ENCODE data around the gene TMEM209. TPM values are rescaled to one million over a fixed set of nuclear protein-coding genes. Genes with fewer than 3 reads are reported as not detected.
"Not testable (repeated sequence)": the region's sequence is repeated elsewhere in the genome, so short reads cannot be mapped to it uniquely, and the experiment has no call there.

TMEM209 gene
- total RNA-seq, 2 donors from 2014 or later = 7.3 to 8.8 TPM

GRCh38 chr7:130150587-130150986 is 54.6 kb downstream of the TMEM209 start:
- no peak overlapping the region for H3K27ac ChIP-seq
- TF ChIP-seq, protein P1, sequence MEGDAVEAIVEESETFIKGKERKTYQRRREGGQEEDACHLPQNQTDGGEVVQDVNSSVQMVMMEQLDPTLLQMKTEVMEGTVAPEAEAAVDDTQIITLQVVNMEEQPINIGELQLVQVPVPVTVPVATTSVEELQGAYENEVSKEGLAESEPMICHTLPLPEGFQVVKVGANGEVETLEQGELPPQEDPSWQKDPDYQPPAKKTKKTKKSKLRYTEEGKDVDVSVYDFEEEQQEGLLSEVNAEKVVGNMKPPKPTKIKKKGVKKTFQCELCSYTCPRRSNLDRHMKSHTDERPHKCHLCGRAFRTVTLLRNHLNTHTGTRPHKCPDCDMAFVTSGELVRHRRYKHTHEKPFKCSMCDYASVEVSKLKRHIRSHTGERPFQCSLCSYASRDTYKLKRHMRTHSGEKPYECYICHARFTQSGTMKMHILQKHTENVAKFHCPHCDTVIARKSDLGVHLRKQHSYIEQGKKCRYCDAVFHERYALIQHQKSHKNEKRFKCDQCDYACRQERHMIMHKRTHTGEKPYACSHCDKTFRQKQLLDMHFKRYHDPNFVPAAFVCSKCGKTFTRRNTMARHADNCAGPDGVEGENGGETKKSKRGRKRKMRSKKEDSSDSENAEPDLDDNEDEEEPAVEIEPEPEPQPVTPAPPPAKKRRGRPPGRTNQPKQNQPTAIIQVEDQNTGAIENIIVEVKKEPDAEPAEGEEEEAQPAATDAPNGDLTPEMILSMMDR (IDR thresholded peaks at IDR 0.05) = no peak
- no peaks in the 10 kb centered on the region for H3K9me3 ChIP-seq
- no peaks in the 10 kb centered on the region for H3K27me3 ChIP-seq
- DNase-seq (ENCODE audit: low spot score) = no peak
- no peak overlapping the region for H3K4me3 ChIP-seq
- H3K36me3 ChIP-seq = no peaks in the 10 kb centered on the region
- H3K4me1 ChIP-seq = no peaks in the 10 kb centered on the region

GRCh38 chr7:130149281-130150139 is 55.7 kb downstream of the TMEM209 start:
- Histone ChIP-seq H3K27me3 (no peaks in the 10 kb centered on the region), H3K4me3 (no peak overlapping the region), H3K36me3 (no peaks in the 10 kb centered on the region), H3K27ac (no peak overlapping the region), H3K4me1 (no peaks in the 10 kb centered on the region), H3K9me3 (no peaks in the 10 kb centered on the region)
- TF ChIP-seq, protein P1 (IDR thresholded peaks at IDR 0.05) = no peak
- no peak for DNase-seq (ENCODE audit: low spot score)

DNA sequence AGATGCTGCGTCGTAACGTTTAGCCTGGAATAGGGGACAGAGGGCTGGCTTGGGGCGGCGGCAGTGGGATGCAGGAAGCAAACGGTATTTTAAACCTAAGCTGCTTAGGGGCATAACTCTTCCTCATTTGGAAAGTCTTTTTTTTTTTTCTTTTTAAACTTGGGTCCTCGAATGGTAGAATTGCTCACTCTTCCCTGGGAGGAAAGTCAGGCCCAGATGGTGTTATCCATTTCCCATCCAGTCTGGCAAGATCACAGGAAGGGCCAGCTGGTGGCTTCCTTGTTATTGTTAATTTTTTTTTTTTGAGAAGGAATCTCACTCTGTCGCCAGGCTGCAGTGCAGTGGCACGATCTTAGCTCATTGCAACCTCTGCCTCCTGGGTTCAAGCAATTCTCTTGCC is 56.6 kb downstream of the TMEM209 start:
- Histone ChIP-seq H3K4me3 (no peak overlapping the region), H3K27me3 (no peaks in the 10 kb centered on the region), H3K27ac (no peak overlapping the region), H3K36me3 (no peaks in the 10 kb centered on the region), H3K9me3 (no peaks in the 10 kb centered on the region), H3K4me1 (no peaks in the 10 kb centered on the region)
- TF ChIP-seq, protein P1 (IDR thresholded peaks at IDR 0.05) = no peak
- no peak for DNase-seq (ENCODE audit: low spot score)

DNA sequence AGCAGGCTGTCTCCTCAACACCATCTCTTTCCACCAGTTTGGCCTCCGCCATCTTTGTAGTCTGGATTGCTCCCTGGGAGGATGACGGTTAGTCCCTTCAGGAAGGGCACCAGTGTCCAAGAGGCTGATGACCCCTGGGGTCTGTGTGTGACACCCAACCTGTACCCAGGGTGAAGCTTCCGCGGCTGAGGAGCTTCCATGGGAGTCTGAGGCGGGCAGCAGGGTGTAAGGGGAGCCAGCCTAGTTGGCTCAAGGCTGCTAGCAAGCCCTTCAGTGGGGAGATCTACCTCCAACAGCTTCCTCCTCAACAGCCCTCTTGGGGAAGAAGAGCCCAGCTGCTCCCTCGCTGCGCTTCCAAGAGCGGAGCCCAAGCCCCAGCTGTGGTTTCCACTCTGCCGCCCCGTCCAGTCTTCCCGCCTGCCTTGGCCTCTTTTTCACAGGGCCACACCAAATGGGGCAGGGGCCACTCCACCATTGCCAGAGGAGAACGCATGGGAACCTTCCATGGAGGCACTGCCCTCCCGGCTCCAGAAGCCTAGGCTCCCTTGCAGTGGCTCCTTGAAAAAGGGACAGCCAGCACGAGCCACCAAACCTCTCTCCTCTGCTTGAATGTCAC is 57.4 kb downstream of the TMEM209 start:
- Histone ChIP-seq H3K4me3 (no peak overlapping the region), H3K36me3 (no peaks in the 10 kb centered on the region), H3K27ac (no peak overlapping the region), H3K9me3 (no peaks in the 10 kb centered on the region), H3K4me1 (no peaks in the 10 kb centered on the region), H3K27me3 (no peaks in the 10 kb centered on the region)
- no peak for DNase-seq (ENCODE audit: low spot score)
- TF ChIP-seq, protein P1 (IDR thresholded peaks at IDR 0.05) = no peak

- DNase-seq (ENCODE audit: low spot score) = no peak
- Histone ChIP-seq H3K4me3 (no peak overlapping the region), H3K27me3 (no peaks in the 10 kb centered on the region), H3K9me3 (no peaks in the 10 kb centered on the region), H3K27ac (no peak overlapping the region), H3K4me1 (peaks cover 0 to 4% of the 10 kb centered on the region in 2 donors), H3K36me3 (no peaks in the 10 kb centered on the region)
- TF ChIP-seq, protein P1 (IDR thresholded peaks at IDR 0.05) = no peak
These were observed 58.4 kb downstream of the TMEM209 start for GRCh38 chr7:130146693-130147405.

DNA sequence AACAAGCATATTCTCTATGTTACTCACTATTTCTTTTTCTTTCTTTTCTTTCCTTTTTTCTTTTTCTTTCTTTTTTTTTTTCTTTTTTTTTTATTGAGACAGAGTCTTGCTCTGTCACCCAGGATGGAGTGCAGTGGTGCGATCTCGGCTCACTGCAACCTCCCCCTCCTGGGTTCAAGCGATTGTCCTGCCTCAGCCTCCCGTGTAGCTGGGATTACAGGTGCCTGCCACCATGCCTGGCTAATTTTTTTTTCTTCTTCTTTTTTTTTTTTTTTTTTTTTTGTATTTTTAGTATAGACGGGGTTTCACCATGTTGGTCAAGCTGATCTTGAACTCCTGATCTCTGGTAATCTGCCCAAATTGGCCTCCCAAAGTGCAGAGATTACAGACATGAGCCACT is 59.1 kb downstream of the TMEM209 start:
- H3K36me3 ChIP-seq; H3K27me3 ChIP-seq; H3K27ac ChIP-seq; DNase-seq (ENCODE audit: low spot score); H3K4me3 ChIP-seq; H3K9me3 ChIP-seq: not testable (repeated sequence)
- H3K4me1 ChIP-seq = peaks cover 0 to 11% of the 10 kb centered on the region in 2 donors

Measured in right atrium auricular region (tissue), 2 donors.